CD4-positive, alpha-beta T cell (primary cell): ENCODE data around the gene MLLT3. TPM values are rescaled to one million over a fixed set of nuclear protein-coding genes. Genes with fewer than 3 reads are reported as not detected.

Experiments used
- ATAC-seq: fragments of 200-7000 bp; cut with Tn5 transposase; one replicate; pipeline ENCODE4 v1.10.0; 2022; ENCODE audit warnings: mild to moderate bottlenecking; ENCODE audit not compliant: poor library complexity
- CTCF ChIA-PET: fragments of 350-600 bp; sonication (Branson Sonifier 250); formaldehyde crosslinking; loops from one replicate; lab custom pipeline; 2021; ENCODE audit warnings: antibody characterized with exemption, inconsistent platforms; lab: Charles Lee
- POLR2A ChIA-PET: fragments of 350-600 bp; sonication (Branson Sonifier 250); formaldehyde crosslinking; loops from one replicate; lab custom pipeline; 2021; ENCODE audit warnings: antibody characterized with exemption, inconsistent platforms; lab: Charles Lee
- DNase-seq, 14 experiments: peaks; one replicate each; pipeline ENCODE4 v3.0.0-alpha.2; 2013 to 2020; ENCODE audit warnings: mixed read lengths in 2 of 14
- H3K27ac ChIP-seq, 2 donors: one replicate each; pipeline versions ENCODE4 v1.5.1 to v1.7.0; 2013; ENCODE audit warnings: low read length in 2 of 2, low read depth in 1 of 2, mild to moderate bottlenecking in 1 of 2
- H3K27me3 ChIP-seq, 2 experiments: 1 replicate in 1 of 2; 2 replicates in 1 of 2; pipeline versions ENCODE4 v1.6.1 to v1.7.0; 2013; ENCODE audit warnings: low read length in 2 of 2, control low read depth in 1 of 2, mild to moderate bottlenecking in 1 of 2, moderate library complexity in 1 of 2; ENCODE audit not compliant: insufficient read depth in 2 of 2, control insufficient read depth in 1 of 2
- H3K36me3 ChIP-seq: one replicate; pipeline ENCODE4 v1.6.1; 2013; ENCODE audit warnings: low read length, control low read depth; ENCODE audit not compliant: insufficient read depth
- H3K4me1 ChIP-seq: one replicate; pipeline ENCODE4 v1.6.1; 2013; ENCODE audit warnings: low read length, control low read depth; ENCODE audit not compliant: insufficient read depth
- H3K4me3 ChIP-seq: one replicate; pipeline ENCODE4 v1.5.1; 2013; ENCODE audit warnings: mild to moderate bottlenecking, low read length, moderate library complexity
- H3K9me3 ChIP-seq, 2 experiments: 1 replicate in 1 of 2; 2 replicates in 1 of 2; pipeline versions ENCODE4 v1.6.1 to v1.7.0; 2013; ENCODE audit warnings: low read length in 2 of 2, mild to moderate bottlenecking in 2 of 2, control low read depth in 1 of 2, moderate library complexity in 1 of 2; ENCODE audit not compliant: control insufficient read depth in 1 of 2, insufficient read depth in 1 of 2
- H3K27ac Mint-ChIP-seq: one replicate; pipeline ENCODE4 v1.8.0; 2020; ENCODE audit warnings: mixed read lengths
- H3K27me3 Mint-ChIP-seq: one replicate; pipeline ENCODE4 v1.8.0; 2021; ENCODE audit warnings: mixed read lengths
- H3K36me3 Mint-ChIP-seq: one replicate; pipeline ENCODE4 v1.8.0; 2021; ENCODE audit warnings: low read depth, mixed read lengths
- H3K4me1 Mint-ChIP-seq: one replicate; pipeline ENCODE4 v1.8.0; 2021; ENCODE audit warnings: low read depth, mixed read lengths
- H3K4me3 Mint-ChIP-seq: one replicate; pipeline ENCODE4 v1.8.0; 2020; ENCODE audit warnings: mild to moderate bottlenecking, mixed read lengths
- H3K9me3 Mint-ChIP-seq: one replicate; pipeline ENCODE4 v1.8.0; 2020; ENCODE audit warnings: mixed read lengths
- intact Hi-C, 2 experiments: fragments of 100-400 bp; cut with DNase I in 1 of 2; cut with micrococcal nuclease in 1 of 2; formaldehyde crosslinking; loops; one replicate each; pipeline versions ENCODE4 v1.15.1 to v1.9.0; 2023 to 2025; cut with DNase I, micrococcal nuclease
- total RNA-seq, 174 experiments: library from RNA in 2 of 174; stranded (reverse) in 2 of 174; gene quantifications; one replicate each; pipeline ENCODE4 v1.2.3 and lab custom pipeline; 2021 to 2026
- TF ChIP-seq, protein P1 (sequence below): fragments of 200-600 bp; IDR thresholded peaks from one replicate; pipeline ENCODE4 v1.8.0; 2022; ENCODE audit warnings: antibody characterized with exemption, mild to moderate bottlenecking

MLLT3 gene
- total RNA-seq, 2 experiments from 2014 or later = 59.2 to 60.6 TPM

- Histone ChIP-seq H3K4me3 (no peak overlapping the region), H3K9me3 (no peaks in the 10 kb centered on the region), H3K36me3 (no peaks in the 10 kb centered on the region), H3K27me3 (no peaks in the 10 kb centered on the region), H3K4me1 (peaks cover 4% of the 10 kb centered on the region), H3K27ac (no peak overlapping the region)
- Mint-ChIP-seq H3K27me3 (no peaks in the 10 kb centered on the region), H3K4me1 (peaks cover 18% of the 10 kb centered on the region), H3K4me3 (no peak overlapping the region), H3K27ac (no peak overlapping the region), H3K9me3 (no peaks in the 10 kb centered on the region), H3K36me3 (no peaks in the 10 kb centered on the region)
- ATAC-seq (no peak), DNase-seq (no peak)
- TF ChIP-seq, protein P1, sequence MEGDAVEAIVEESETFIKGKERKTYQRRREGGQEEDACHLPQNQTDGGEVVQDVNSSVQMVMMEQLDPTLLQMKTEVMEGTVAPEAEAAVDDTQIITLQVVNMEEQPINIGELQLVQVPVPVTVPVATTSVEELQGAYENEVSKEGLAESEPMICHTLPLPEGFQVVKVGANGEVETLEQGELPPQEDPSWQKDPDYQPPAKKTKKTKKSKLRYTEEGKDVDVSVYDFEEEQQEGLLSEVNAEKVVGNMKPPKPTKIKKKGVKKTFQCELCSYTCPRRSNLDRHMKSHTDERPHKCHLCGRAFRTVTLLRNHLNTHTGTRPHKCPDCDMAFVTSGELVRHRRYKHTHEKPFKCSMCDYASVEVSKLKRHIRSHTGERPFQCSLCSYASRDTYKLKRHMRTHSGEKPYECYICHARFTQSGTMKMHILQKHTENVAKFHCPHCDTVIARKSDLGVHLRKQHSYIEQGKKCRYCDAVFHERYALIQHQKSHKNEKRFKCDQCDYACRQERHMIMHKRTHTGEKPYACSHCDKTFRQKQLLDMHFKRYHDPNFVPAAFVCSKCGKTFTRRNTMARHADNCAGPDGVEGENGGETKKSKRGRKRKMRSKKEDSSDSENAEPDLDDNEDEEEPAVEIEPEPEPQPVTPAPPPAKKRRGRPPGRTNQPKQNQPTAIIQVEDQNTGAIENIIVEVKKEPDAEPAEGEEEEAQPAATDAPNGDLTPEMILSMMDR = no peak
- ChIA-PET CTCF (no interaction called here), POLR2A (no interaction called here)
- intact Hi-C loops = no loop called here
Observed at GRCh38 chr9:20305452-20305851, 316.8 kb downstream of the MLLT3 start.

- H3K36me3 ChIP-seq = no peaks in the 10 kb centered on the region
- H3K27me3 ChIP-seq = no peaks in the 10 kb centered on the region
- no peaks in the 10 kb centered on the region for H3K9me3 ChIP-seq
- intact Hi-C loops = no loop called here
- H3K4me1 ChIP-seq = peaks cover 7% of the 10 kb centered on the region
- H3K4me1 Mint-ChIP-seq = peaks cover 31% of the 10 kb centered on the region
- CTCF ChIA-PET = no interaction called here
- POLR2A ChIA-PET = no interaction called here
- no peak overlapping the region for H3K27ac Mint-ChIP-seq
- no peak overlapping the region for H3K4me3 ChIP-seq
- no peaks in the 10 kb centered on the region for H3K9me3 Mint-ChIP-seq
- no peak overlapping the region for H3K4me3 Mint-ChIP-seq
- no peak for DNase-seq
- no peaks in the 10 kb centered on the region for H3K36me3 Mint-ChIP-seq
- H3K27ac ChIP-seq = no peak overlapping the region
- no peaks in the 10 kb centered on the region for H3K27me3 Mint-ChIP-seq
- TF ChIP-seq, protein P1 = no peak
- ATAC-seq = no peak
Observed at GRCh38 chr9:20303996-20304395, 318.3 kb downstream of the MLLT3 start.

DNA sequence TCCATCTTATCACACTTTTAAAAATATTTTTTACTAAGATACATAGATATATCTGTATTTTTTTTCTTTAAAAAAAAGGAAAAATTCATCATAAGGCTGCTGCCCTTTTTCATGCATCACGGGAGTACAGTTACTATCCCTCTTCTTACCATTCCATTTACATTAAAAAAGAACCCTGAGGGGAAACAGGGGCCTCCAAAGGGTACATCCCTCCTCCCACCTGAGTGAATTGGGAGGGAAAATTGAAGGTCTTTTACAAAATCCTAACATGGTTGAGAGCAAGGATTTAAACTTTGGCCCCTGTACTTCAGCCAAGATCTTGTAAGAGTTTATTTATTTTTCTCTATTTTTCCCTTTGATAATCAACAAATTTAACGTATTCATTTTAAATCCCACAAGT, 319.2 kb downstream of the MLLT3 start:
- H3K36me3 Mint-ChIP-seq = no peaks in the 10 kb centered on the region
- H3K27ac Mint-ChIP-seq = no peak overlapping the region
- H3K4me3 Mint-ChIP-seq = no peak overlapping the region
- Histone ChIP-seq H3K4me1 (peaks cover 8% of the 10 kb centered on the region), H3K9me3 (no peaks in the 10 kb centered on the region), H3K4me3 (no peak overlapping the region), H3K27me3 (no peaks in the 10 kb centered on the region), H3K27ac (no peak overlapping the region), H3K36me3 (no peaks in the 10 kb centered on the region)
- ChIA-PET CTCF (no interaction called here), POLR2A (no interaction called here)
- H3K4me1 Mint-ChIP-seq = peaks cover 38% of the 10 kb centered on the region
- ATAC-seq (no peak), DNase-seq (no peak)
- no peaks in the 10 kb centered on the region for H3K9me3 Mint-ChIP-seq
- H3K27me3 Mint-ChIP-seq = no peaks in the 10 kb centered on the region
- intact Hi-C loops = no loop called here
- TF ChIP-seq, protein P1 = no peak
